A673 (cell line): ENCODE data around the gene ANAPC16. TPM values are rescaled to one million over a fixed set of nuclear protein-coding genes. Genes with fewer than 3 reads are reported as not detected.

Experiments
- BruUV-seq: library from RNA; stranded (reverse); fragments of 400-500 nt; replicated peaks from 2 replicates; lab custom pipeline; 2021; lab: Mats Ljungman, UMichigan
- CTCF ChIA-PET: fragments of 300-600 bp; sonication (Branson Sonifier 250); formaldehyde crosslinking; loops from one replicate; lab custom pipeline; 2022; ENCODE audit warnings: antibody characterized with exemption; lab: Charles Lee
- POLR2A ChIA-PET: fragments of 300-600 bp; sonication (Branson Sonifier 250); formaldehyde crosslinking; loops from one replicate; lab custom pipeline; 2022; ENCODE audit warnings: antibody characterized with exemption; ENCODE audit not compliant: low non-redundant PET; lab: Charles Lee
- DNase-seq: peaks from one replicate; pipeline ENCODE4 v3.0.0-alpha.2; 2015; ENCODE audit warnings: low spot score
- H3K27ac ChIP-seq: fragments of 200-600 bp; sonication (generic); 2 replicates; pipeline ENCODE4 v1.5.1; 2016; ENCODE audit warnings: mixed run types, low read depth, mild to moderate bottlenecking, mixed read lengths, antibody characterized with exemption, low read length; ENCODE audit not compliant: poor library complexity, severe bottlenecking
- H3K27me3 ChIP-seq: fragments of 200-600 bp; sonication (generic); replicated peaks from 2 replicates; pipeline ENCODE4 v1.6.1; 2017; ENCODE audit warnings: mixed run types, low read depth, mild to moderate bottlenecking, mixed read lengths, antibody characterized with exemption, low read length; ENCODE audit not compliant: insufficient read depth, poor library complexity
- H3K36me3 ChIP-seq: fragments of 200-600 bp; sonication (generic); 2 replicates; pipeline ENCODE4 v1.6.1; 2016; ENCODE audit warnings: mixed run types, mild to moderate bottlenecking, mixed read lengths, antibody characterized with exemption, low read length; ENCODE audit not compliant: insufficient read depth, poor library complexity, severe bottlenecking
- H3K4me1 ChIP-seq: fragments of 200-600 bp; sonication (generic); 2 replicates; pipeline ENCODE4 v1.6.1; 2017; ENCODE audit warnings: mixed run types, mild to moderate bottlenecking, mixed read lengths, antibody characterized with exemption, low read length; ENCODE audit not compliant: insufficient read depth, poor library complexity, severe bottlenecking
- H3K4me3 ChIP-seq: fragments of 200-600 bp; sonication (generic); 2 replicates; pipeline ENCODE4 v1.5.1; 2016; ENCODE audit warnings: low read depth, mixed run types, mild to moderate bottlenecking, mixed read lengths, low read length; ENCODE audit not compliant: poor library complexity, severe bottlenecking
- H3K9me3 ChIP-seq: fragments of 200-600 bp; sonication (generic); 2 replicates; pipeline ENCODE4 v1.6.1; 2016; ENCODE audit warnings: mixed run types, low read depth, mild to moderate bottlenecking, mixed read lengths, antibody characterized with exemption, low read length; ENCODE audit not compliant: poor library complexity, severe bottlenecking
- CTCF ChIP-seq: fragments of 300-800, 200-600 bp; sonication (generic); conservative IDR thresholded peaks from 2 replicates; pipeline ENCODE4 v1.5.1; 2017; ENCODE audit warnings: low read depth, mild to moderate bottlenecking, antibody characterized with exemption, low read length, moderate library complexity, mixed read lengths
- EZH2 ChIP-seq: fragments of 200-600 bp; sonication (generic); IDR thresholded peaks from 2 replicates; pipeline ENCODE4 v1.6.1; 2017; ENCODE audit warnings: borderline replicate concordance, low read depth, mild to moderate bottlenecking, mixed read lengths, antibody characterized with exemption, low read length; ENCODE audit not compliant: poor library complexity, severe bottlenecking
- intact Hi-C: fragments of 100-400 bp; cut with micrococcal nuclease; formaldehyde crosslinking; loops from one replicate; pipeline ENCODE4 v1.10.0; 2022; ENCODE audit not compliant: unreplicated experiment
- total RNA-seq: library from RNA; stranded (reverse); gene quantifications from 2 replicates; pipeline ENCODE4 v1.2.3, GENCODE V29; 2021

Gene ANAPC16
- total RNA-seq, 1 experiment from 2014 or later = 57.6 TPM

DNA sequence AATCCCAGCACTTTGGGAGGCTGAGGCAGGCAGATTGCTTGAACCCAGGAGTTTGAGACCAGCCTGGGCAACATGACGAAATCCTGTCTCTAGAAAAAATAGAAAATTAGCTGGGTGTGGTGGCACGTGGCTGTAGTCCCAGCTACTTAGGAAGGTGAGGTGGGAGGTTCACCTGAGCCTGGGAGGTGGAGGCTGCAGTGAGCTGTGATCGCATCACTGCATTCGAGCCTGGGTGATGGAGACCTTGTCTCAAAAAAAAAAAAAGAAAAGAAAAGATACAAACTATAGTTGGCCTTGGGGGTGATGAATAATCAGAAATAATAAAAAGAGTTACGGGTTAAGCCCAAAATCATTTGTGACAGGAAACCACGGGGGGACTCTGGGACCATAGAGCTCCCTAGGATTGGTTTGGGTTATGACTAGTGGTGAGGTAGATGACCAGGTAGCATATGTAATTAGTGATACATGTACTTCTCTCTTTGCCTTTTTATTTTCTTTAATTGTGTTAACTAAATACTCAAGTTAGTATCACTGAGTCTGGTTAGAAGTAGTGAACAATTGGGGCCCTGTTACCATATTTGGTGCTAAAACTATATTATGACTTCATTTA, 10.7 kb downstream of the ANAPC16 start:
- H3K9me3 ChIP-seq = no peaks in the 10 kb centered on the region
- no peak overlapping the region for H3K27ac ChIP-seq
- peaks cover 37% of the 10 kb centered on the region for H3K4me1 ChIP-seq
- TF ChIP-seq EZH2 = no peak
- TF ChIP-seq CTCF = no peak
- CTCF ChIA-PET = no interaction called here
- intact Hi-C loops = loop anchor here (10.0 kb wide), 2 partner anchors 98 to 272 kb away; no protein-coding TSS in a partner anchor
- no peaks in the 10 kb centered on the region for H3K27me3 ChIP-seq
- DNase-seq = no peak
- no TSS peak for BruUV-seq
- H3K4me3 ChIP-seq = no peak overlapping the region
- peaks cover 6% of the 10 kb centered on the region for H3K36me3 ChIP-seq
- POLR2A ChIA-PET = no interaction called here

GRCh38 chr10:72227826-72228225, 12.0 kb downstream of the ANAPC16 start:
- H3K27ac ChIP-seq = no peak overlapping the region
- H3K4me1 ChIP-seq = peaks cover 34% of the 10 kb centered on the region
- intact Hi-C loops = loop anchor here (10.0 kb wide), 2 partner anchors 97 to 273 kb away; no protein-coding TSS in a partner anchor
- BruUV-seq = no TSS peak
- CTCF ChIA-PET = no interaction called here
- no peaks in the 10 kb centered on the region for H3K9me3 ChIP-seq
- DNase-seq = no peak
- TF ChIP-seq EZH2 (no peak), CTCF (no peak)
- POLR2A ChIA-PET = no interaction called here
- no peaks in the 10 kb centered on the region for H3K27me3 ChIP-seq
- peaks cover 6% of the 10 kb centered on the region for H3K36me3 ChIP-seq
- no peak overlapping the region for H3K4me3 ChIP-seq

- Histone ChIP-seq H3K36me3 (peaks cover 12% of the 10 kb centered on the region), H3K9me3 (no peaks in the 10 kb centered on the region), H3K27me3 (no peaks in the 10 kb centered on the region), H3K4me3 (no peak overlapping the region), H3K4me1 (peaks cover 29% of the 10 kb centered on the region), H3K27ac (no peak overlapping the region)
- intact Hi-C loops = loop anchor here (10.0 kb wide), 2 partner anchors 96 to 274 kb away; no protein-coding TSS in a partner anchor
- CTCF ChIA-PET = interaction anchor here (0.6 kb wide), 1 partner anchor 303 kb away, joined by 12 read pairs; no protein-coding TSS in a partner anchor
- TF ChIP-seq CTCF (no peak), EZH2 (no peak)
- BruUV-seq = no TSS peak
- no peak for DNase-seq
- POLR2A ChIA-PET = interaction anchor here (0.6 kb wide), 1 partner anchor 489 kb away, joined by 3 read pairs; no protein-coding TSS in a partner anchor
These were observed 12.5 kb downstream of the ANAPC16 start for GRCh38 chr10:72228318-72228751.
